ENCODE measurements around the gene YY1AP1.
A peak's percentile ranks its signal among the peaks of the same experiment; 100 is the strongest.
"Not testable (repeated sequence)": the region's sequence is repeated elsewhere in the genome, so short reads cannot be mapped to it uniquely, and the experiment has no call there.

Gene YY1AP1

GRCh38 chr1:155688324-155689080 lies at the start of gene YY1AP1:
Gene YY1AP1, minus strand, starts transcription at chr1:155688774. Its CDS starts 8,338 bp downstream, at chr1:155680436.
- DNase-seq (ENCODE audit: low read depth in 2 of 2, low spot score in 1 of 2): peak; percentile 81 to 84

GRCh38 chr1:155729031-155729898 lies 40.7 kb upstream of the YY1AP1 start:
- no peak for DNase-seq (ENCODE audit: low read depth in 2 of 2, low spot score in 1 of 2)

- no peak for DNase-seq (ENCODE audit: low read depth in 2 of 2, low spot score in 1 of 2)
Measured at GRCh38 chr1:155725142-155725541, 36.6 kb upstream of the YY1AP1 start.

- DNase-seq (ENCODE audit: low read depth in 2 of 2, low spot score in 1 of 2): no peak
Measured at GRCh38 chr1:155719703-155720102, 31.1 kb upstream of the YY1AP1 start.

GRCh38 chr1:155718524-155719115 lies 30.0 kb upstream of the YY1AP1 start:
- DNase-seq (ENCODE audit: low read depth in 2 of 2, low spot score in 1 of 2): not testable (repeated sequence)

- no peak for DNase-seq (ENCODE audit: low read depth in 2 of 2, low spot score in 1 of 2)
Measured at GRCh38 chr1:155717041-155717440, 28.5 kb upstream of the YY1AP1 start.

- DNase-seq (ENCODE audit: low read depth in 2 of 2, low spot score in 1 of 2): no peak
Measured at GRCh38 chr1:155715777-155716176, 27.2 kb upstream of the YY1AP1 start.

- DNase-seq (ENCODE audit: low read depth in 2 of 2, low spot score in 1 of 2): not testable (repeated sequence)
Measured at GRCh38 chr1:155715056-155715455, 26.5 kb upstream of the YY1AP1 start.

- no peak for DNase-seq (ENCODE audit: low read depth in 2 of 2, low spot score in 1 of 2)
Measured at GRCh38 chr1:155713075-155713474, 24.5 kb upstream of the YY1AP1 start.

- DNase-seq (ENCODE audit: low read depth in 2 of 2, low spot score in 1 of 2): not testable (repeated sequence)
Measured at GRCh38 chr1:155712636-155713035, 24.1 kb upstream of the YY1AP1 start.

- DNase-seq (ENCODE audit: low read depth in 2 of 2, low spot score in 1 of 2): not testable (repeated sequence)
Measured at GRCh38 chr1:155711457-155711856, 22.9 kb upstream of the YY1AP1 start.

- DNase-seq (ENCODE audit: low read depth in 2 of 2, low spot score in 1 of 2): no peak
Measured at GRCh38 chr1:155709391-155709790, 20.8 kb upstream of the YY1AP1 start.

- no peak for DNase-seq (ENCODE audit: low read depth in 2 of 2, low spot score in 1 of 2)
Measured at GRCh38 chr1:155706139-155706538, 17.6 kb upstream of the YY1AP1 start.

GRCh38 chr1:155704414-155704813 lies 15.8 kb upstream of the YY1AP1 start:
- DNase-seq (ENCODE audit: low read depth in 2 of 2, low spot score in 1 of 2): not testable (repeated sequence)

- no peak for DNase-seq (ENCODE audit: low read depth in 2 of 2, low spot score in 1 of 2)
Measured at GRCh38 chr1:155703216-155703615, 14.6 kb upstream of the YY1AP1 start.

- DNase-seq (ENCODE audit: low read depth in 2 of 2, low spot score in 1 of 2): not testable (repeated sequence)
Measured at GRCh38 chr1:155701675-155702074, 13.1 kb upstream of the YY1AP1 start.

- not testable (repeated sequence) for DNase-seq (ENCODE audit: low read depth in 2 of 2, low spot score in 1 of 2)
Measured at GRCh38 chr1:155699062-155699461, 10.5 kb upstream of the YY1AP1 start.

GRCh38 chr1:155698382-155699038 lies 9.9 kb upstream of the YY1AP1 start:
- DNase-seq (ENCODE audit: low read depth in 2 of 2, low spot score in 1 of 2): no peak

- not testable (repeated sequence) for DNase-seq (ENCODE audit: low read depth in 2 of 2, low spot score in 1 of 2)
Measured at GRCh38 chr1:155697616-155698015, 9.0 kb upstream of the YY1AP1 start.

GRCh38 chr1:155697046-155697445 lies 8.5 kb upstream of the YY1AP1 start:
- DNase-seq (ENCODE audit: low read depth in 2 of 2, low spot score in 1 of 2): no peak

GRCh38 chr1:155696524-155696923 lies 8.0 kb upstream of the YY1AP1 start:
- DNase-seq (ENCODE audit: low read depth in 2 of 2, low spot score in 1 of 2): no peak

Measured in stimulated activated CD8-positive, alpha-beta memory T cell treated with anti-CD3 and anti-CD28 coated beads, Interleukin-4, amount 100 ng/mL, for 4 hours (primary cell).